DMS153 treated with DMSO at 0.1 percent for 48 hours (cell line): ENCODE measurements around the gene FGD3.
"Not testable (repeated sequence)": the region's sequence is repeated elsewhere in the genome, so short reads cannot be mapped to it uniquely, and the experiment has no call there.

Source experiments
- DNase-seq: peaks from one replicate; lab custom pipeline; 2025; ENCODE audit not compliant: unreplicated experiment; lab: John Stamatoyannopoulos, UW

FGD3 gene, protein sequence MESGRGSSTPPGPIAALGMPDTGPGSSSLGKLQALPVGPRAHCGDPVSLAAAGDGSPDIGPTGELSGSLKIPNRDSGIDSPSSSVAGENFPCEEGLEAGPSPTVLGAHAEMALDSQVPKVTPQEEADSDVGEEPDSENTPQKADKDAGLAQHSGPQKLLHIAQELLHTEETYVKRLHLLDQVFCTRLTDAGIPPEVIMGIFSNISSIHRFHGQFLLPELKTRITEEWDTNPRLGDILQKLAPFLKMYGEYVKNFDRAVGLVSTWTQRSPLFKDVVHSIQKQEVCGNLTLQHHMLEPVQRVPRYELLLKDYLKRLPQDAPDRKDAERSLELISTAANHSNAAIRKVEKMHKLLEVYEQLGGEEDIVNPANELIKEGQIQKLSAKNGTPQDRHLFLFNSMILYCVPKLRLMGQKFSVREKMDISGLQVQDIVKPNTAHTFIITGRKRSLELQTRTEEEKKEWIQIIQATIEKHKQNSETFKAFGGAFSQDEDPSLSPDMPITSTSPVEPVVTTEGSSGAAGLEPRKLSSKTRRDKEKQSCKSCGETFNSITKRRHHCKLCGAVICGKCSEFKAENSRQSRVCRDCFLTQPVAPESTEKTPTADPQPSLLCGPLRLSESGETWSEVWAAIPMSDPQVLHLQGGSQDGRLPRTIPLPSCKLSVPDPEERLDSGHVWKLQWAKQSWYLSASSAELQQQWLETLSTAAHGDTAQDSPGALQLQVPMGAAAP

GRCh38 chr9:92947268-92948037 is at the start of gene FGD3:
Gene FGD3 (plus strand): TSS chr9:92947523. CDS start chr9:92976257, 28,734 bp downstream.
- DNase-seq, result peak; percentile 79

GRCh38 chr9:92905137-92905536 is 42.2 kb upstream of the FGD3 start:
- not testable (repeated sequence) for DNase-seq

- peak; percentile 50 for DNase-seq
Measured at GRCh38 chr9:92911511-92912475, 35.5 kb upstream of the FGD3 start.

DNA sequence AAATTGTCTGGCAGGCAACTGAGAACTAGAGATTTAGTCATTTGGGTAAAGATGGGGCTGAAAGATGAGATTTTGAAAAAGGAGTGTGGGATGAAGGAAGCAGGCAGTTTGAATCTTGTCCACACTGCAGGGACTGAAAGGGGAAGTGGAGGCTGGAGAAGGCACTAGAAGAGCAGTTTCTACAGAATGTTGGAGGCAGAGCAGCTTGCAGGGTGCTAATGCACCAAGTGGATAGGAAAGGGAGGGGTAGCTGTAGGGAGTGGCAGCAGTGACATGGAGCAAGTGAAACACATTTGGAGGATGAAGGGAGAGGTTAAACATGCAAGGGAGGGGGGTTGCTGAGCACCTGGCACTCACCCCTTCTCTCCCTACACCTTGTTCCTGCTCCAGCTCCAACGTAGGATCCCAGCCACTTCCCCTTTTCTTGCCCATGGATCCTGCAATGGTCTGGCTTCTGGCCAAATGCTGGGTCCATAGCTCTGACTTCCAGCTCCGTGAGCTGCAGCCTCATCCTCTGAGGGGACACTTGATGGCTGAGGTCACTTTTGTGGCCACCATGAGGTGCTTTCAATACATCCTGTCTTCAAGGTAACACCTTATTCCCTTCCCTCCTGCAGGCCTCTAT is 30.0 kb upstream of the FGD3 start:
- no peak for DNase-seq

DNA sequence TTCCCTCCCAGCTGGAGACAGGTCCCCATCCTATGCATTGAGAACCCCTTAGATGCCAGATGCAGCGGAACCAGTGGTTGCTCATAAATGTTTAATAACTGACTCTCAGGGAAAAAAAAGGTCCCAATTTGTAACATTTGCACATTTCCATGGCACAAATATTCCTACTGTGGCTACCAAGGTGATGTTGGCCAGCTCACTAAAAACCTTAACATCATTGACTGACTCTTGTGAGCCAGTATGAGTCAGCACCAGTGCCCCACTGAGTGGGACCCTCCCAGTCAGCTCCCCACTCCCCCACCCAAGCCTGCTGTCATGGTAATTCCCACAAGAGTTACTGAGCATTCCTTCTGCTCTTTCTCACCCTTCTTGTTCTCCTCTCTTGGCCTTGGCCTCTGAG is 26.9 kb upstream of the FGD3 start:
- no peak for DNase-seq

DNA sequence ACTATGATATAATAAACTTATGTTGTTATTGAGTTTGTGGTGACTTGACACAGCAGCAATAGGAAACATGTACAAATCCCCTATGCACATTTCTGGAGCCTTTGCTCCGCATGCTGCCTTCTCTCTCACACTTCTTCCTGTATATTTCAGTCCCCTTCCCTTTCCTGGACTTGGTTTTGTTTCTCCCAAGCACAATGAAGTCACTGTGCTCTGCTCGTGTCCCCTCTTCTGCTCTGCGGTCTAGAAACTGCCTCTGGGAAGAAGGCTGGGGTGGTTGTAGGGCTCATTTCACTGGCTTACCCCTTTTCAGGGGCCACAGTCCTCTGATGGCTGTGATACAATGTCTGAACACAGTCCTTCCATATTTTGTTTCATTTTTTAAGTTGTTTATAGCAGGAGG is 15.7 kb upstream of the FGD3 start:
- no peak for DNase-seq

- no peak for DNase-seq
Measured at GRCh38 chr9:92934321-92934720, 13.0 kb upstream of the FGD3 start.

GRCh38 chr9:92938025-92938424 is 9.3 kb upstream of the FGD3 start:
- no peak for DNase-seq

- no peak for DNase-seq
Measured at GRCh38 chr9:92941861-92942260, 5.5 kb upstream of the FGD3 start.

DNA sequence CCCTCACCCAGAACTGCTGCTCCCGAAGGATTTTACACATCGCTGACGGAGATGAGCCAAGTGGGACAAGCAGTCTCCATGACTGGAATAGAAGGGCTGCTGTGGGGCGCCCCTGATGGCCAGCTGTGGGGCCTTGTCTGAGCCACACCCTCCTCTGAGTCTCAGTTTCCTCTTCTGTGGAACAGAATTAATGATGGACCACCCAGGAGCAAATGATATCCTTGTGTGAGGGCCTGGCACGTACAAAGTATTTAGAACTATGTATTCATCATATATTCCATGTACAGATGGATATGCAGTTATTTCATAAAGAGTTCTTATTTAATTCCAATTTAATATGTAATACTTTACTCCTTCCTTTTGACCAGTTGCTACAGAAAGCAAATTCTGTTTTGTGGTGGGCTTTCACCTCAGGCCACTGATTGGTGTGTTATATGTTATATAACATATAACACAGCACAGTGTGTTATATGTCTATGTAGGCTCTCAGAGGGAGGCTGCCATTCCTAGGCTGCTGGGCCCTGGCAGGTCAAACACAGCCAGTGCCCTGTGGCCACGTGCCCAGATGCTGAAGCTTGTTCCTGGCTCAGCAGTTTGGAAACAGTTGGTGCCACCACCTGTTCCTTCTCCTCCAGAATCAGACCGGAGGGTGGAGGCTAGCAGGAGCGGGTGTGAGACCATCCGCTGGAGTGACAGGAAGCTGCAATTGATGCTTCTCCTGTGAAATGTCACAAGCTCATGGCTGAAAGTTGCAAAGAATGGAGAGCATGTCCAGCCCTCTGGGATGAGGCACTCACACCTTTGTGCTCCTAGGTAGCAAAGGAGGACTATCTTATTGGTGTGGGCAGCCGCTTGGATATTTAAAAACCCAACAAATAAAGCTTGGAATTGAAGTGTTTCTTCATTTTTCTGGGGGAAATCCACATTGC is 4.4 kb upstream of the FGD3 start:
- no peak for DNase-seq

- no peak for DNase-seq
Measured at GRCh38 chr9:92944921-92945320, 2.4 kb upstream of the FGD3 start.

DNA sequence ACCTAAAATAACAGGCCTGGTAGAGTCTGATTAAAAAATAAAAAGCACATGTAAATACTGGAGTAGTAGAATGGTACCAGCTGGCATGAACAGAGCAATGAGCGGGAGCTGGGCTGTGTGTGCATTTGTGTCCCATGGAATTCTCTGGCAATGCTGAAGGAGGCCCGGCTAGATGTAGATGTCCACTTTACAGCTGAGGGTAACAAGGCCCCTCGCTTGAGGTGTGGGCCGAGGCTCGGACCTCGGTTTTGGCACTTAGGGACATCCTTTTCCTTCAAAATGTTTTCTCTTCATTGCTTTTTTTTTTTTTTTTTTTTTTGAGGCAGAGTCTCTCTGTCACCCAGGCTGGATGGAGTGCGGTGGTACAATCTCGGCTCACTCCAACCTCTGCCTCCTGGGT is 1.5 kb upstream of the FGD3 start:
- no peak for DNase-seq

DNA sequence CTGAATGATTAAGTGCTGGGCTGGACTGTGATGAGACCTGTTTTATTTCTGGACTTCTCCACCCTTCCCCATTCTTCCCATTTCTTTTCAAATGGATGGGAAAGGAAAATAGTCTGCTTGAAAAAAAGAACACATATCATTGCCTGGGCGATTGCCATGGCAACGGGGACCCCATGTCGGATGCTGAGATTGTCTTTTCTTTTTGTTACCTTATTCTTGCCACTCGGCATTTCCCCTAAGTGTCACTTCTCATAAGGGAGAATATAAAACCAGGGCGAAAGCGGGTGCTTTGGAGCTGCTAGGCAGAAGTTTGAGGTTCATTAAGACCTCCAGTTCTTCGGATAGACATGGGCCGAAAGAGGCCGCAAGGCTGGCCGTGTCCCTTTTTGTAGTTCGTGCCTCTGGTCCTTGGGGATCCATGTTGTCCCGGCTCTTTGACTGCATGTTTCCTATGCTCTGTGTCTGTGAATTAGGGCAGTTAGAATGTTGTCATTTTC is 763 bp downstream of the FGD3 start:
- DNase-seq, result peak; percentile 15

GRCh38 chr9:92948632-92949031 is 1.3 kb downstream of the FGD3 start:
- no peak for DNase-seq

GRCh38 chr9:92949266-92949982 is 2.1 kb downstream of the FGD3 start:
- no peak for DNase-seq

DNA sequence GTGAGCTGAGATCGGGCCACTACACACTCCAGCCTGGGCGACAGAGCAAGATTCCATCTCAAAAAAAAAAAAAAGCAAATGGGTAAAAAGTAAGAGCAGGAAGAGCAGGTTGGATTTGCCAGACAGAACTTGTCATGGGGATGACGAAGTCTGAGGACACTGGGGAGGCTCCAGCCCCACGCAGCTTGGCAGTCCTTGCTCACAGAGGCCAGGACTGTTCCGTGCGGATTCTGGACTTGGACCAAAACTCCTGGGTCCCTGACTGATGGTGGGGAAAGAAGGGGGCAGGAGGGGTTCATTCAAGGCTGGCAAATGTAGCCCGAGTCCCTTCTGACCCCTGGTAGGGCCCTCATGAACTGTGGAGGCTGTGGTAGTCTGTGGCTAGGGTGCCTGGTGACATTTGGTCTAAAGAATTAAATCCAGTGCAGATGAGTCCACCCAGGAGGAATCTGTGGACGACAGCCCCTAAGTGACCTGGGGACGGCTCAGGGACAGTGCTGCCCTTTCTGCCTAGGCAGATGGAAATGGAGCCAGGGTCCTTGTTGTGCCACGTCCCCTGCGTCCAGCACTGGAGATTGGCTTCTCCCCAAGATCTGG is 3.1 kb downstream of the FGD3 start:
- no peak for DNase-seq

DNA sequence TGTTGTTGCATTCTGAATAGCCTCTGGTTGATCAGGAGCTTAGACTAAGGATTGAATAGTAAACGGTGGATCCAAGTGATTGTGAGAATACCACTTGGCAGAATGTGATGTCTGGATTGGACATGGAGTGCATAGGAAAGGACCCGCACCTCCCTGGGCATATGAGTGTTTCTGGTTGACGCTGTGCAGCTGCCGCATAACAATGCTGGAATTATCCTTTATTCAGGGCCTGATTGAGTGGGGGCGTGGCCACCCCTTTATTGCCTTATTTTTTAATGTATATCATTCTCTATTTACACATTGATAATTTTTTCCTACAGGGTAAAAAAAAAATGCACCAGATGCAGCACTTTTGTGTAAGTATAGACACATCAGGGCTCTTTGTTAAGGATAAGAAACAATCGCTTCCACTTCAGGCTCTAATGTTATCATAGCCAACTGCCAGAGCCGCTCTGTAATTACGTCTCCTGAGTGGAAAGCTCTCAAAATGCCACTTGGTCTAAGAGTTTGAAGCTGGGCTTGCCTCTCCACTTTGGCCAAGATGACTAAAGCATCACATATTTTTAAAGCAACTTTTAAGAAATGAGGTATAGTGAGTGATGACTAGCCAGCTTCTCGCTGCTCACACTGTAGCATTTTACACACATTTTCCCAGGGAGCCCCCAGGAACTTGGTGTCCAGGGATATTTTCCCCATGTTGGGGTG is 5.7 kb downstream of the FGD3 start:
- DNase-seq, result peak; percentile 97
